HL-60 (cell line): Measurements from ENCODE around the gene NMNAT1.

Source experiments
- POLR2AphosphoS5 ChIP-seq: IDR thresholded peaks from 2 replicates; pipeline ENCODE4 v1.6.1; 2012; ENCODE audit warnings: low read depth
- TF ChIP-seq, protein P1 (sequence below): IDR thresholded peaks from one replicate; pipeline ENCODE4 v1.5.1; 2011; ENCODE audit warnings: low read length, control low read depth, inconsistent platforms; ENCODE audit not compliant: insufficient read depth
- TF ChIP-seq, protein P2 (sequence below): IDR thresholded peaks from 2 replicates; pipeline ENCODE4 v1.6.1; 2012; ENCODE audit warnings: low read depth; ENCODE audit not compliant: insufficient replicate concordance

GRCh38 chr1:9903801-9904527, 39.3 kb upstream of the NMNAT1 start:
- TF ChIP-seq, protein P1, sequence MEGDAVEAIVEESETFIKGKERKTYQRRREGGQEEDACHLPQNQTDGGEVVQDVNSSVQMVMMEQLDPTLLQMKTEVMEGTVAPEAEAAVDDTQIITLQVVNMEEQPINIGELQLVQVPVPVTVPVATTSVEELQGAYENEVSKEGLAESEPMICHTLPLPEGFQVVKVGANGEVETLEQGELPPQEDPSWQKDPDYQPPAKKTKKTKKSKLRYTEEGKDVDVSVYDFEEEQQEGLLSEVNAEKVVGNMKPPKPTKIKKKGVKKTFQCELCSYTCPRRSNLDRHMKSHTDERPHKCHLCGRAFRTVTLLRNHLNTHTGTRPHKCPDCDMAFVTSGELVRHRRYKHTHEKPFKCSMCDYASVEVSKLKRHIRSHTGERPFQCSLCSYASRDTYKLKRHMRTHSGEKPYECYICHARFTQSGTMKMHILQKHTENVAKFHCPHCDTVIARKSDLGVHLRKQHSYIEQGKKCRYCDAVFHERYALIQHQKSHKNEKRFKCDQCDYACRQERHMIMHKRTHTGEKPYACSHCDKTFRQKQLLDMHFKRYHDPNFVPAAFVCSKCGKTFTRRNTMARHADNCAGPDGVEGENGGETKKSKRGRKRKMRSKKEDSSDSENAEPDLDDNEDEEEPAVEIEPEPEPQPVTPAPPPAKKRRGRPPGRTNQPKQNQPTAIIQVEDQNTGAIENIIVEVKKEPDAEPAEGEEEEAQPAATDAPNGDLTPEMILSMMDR = no peak
- TF ChIP-seq, protein P2, sequence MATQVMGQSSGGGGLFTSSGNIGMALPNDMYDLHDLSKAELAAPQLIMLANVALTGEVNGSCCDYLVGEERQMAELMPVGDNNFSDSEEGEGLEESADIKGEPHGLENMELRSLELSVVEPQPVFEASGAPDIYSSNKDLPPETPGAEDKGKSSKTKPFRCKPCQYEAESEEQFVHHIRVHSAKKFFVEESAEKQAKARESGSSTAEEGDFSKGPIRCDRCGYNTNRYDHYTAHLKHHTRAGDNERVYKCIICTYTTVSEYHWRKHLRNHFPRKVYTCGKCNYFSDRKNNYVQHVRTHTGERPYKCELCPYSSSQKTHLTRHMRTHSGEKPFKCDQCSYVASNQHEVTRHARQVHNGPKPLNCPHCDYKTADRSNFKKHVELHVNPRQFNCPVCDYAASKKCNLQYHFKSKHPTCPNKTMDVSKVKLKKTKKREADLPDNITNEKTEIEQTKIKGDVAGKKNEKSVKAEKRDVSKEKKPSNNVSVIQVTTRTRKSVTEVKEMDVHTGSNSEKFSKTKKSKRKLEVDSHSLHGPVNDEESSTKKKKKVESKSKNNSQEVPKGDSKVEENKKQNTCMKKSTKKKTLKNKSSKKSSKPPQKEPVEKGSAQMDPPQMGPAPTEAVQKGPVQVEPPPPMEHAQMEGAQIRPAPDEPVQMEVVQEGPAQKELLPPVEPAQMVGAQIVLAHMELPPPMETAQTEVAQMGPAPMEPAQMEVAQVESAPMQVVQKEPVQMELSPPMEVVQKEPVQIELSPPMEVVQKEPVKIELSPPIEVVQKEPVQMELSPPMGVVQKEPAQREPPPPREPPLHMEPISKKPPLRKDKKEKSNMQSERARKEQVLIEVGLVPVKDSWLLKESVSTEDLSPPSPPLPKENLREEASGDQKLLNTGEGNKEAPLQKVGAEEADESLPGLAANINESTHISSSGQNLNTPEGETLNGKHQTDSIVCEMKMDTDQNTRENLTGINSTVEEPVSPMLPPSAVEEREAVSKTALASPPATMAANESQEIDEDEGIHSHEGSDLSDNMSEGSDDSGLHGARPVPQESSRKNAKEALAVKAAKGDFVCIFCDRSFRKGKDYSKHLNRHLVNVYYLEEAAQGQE = no peak
- TF ChIP-seq POLR2AphosphoS5 = no peak
